ENCODE results near the gene KRTAP9-8. TPM values are rescaled to one million over a fixed set of nuclear protein-coding genes. Genes with fewer than 3 reads are reported as not detected.
"Not testable (repeated sequence)": the region's sequence is repeated elsewhere in the genome, so short reads cannot be mapped to it uniquely, and the experiment has no call there.

The KRTAP9-8 gene, protein sequence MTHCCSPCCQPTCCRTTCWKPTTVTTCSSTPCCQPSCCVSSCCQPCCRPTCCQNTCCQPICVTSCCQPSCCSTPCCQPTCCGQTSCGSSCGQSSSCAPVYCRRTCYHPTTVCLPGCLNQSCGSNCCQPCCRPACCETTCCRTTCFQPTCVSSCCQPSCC
- total RNA-seq = not detected in 2 replicates

DNA sequence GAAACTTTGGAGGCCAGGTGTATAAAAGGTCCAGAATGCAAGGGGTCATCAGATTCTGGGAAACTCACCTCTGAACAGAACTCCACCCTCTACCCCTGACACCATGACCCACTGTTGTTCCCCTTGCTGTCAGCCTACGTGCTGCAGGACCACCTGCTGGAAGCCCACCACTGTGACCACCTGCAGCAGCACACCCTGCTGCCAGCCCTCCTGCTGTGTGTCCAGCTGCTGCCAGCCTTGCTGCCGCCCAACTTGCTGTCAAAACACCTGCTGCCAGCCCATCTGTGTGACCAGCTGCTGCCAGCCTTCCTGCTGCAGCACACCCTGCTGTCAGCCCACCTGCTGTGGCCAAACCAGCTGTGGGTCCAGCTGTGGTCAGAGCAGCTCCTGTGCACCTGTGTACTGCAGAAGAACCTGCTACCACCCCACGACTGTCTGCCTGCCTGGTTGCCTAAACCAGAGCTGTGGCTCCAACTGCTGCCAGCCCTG lies at the start of gene KRTAP9-8:
KRTAP9-8 (plus strand) TSS at position 51 of the 489 bp plus-strand sequence; CDS start at position 104, 53 bp downstream.
- not testable (repeated sequence) for DNase-seq (ENCODE audit: low read depth in 2 of 2)

- DNase-seq (ENCODE audit: low read depth in 2 of 2) = not testable (repeated sequence)
Observed at GRCh38 chr17:41189837-41190318, 47.9 kb upstream of the KRTAP9-8 start, which contains the start of gene KRTAP9-1. KRTAP9-1 (plus strand) TSS chr17:41189887; CDS start chr17:41189887, 0 bp downstream.

DNA sequence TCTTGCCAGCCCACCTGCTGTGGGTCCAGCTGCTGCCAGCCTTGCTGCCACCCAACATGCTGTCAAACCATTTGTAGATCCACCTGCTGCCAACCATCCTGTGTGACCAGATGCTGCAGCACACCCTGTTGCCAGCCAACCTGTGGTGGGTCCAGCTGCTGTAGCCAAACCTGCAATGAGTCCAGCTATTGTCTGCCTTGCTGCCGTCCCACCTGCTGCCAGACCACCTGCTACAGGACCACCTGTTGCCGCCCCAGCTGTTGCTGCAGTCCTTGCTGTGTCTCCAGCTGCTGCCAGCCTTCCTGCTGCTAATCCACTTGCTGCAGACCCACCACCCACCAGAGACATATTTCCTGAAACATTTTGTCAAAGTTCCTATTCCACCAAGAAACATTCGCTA lies 47.5 kb upstream of the KRTAP9-8 start:
- no peak for DNase-seq (ENCODE audit: low read depth in 2 of 2)

GRCh38 chr17:41196068-41196467 lies 41.7 kb upstream of the KRTAP9-8 start:
- DNase-seq (ENCODE audit: low read depth in 2 of 2) = no peak

GRCh38 chr17:41199421-41200078 lies 38.2 kb upstream of the KRTAP9-8 start:
- no peak for DNase-seq (ENCODE audit: low read depth in 2 of 2)

GRCh38 chr17:41211845-41212466 lies 25.8 kb upstream of the KRTAP9-8 start:
- DNase-seq (ENCODE audit: low read depth in 2 of 2) = no peak

GRCh38 chr17:41212524-41213169 lies 25.2 kb upstream of the KRTAP9-8 start:
- no peak for DNase-seq (ENCODE audit: low read depth in 2 of 2)

- DNase-seq (ENCODE audit: low read depth in 2 of 2) = no peak
Observed at GRCh38 chr17:41215681-41216080, 22.1 kb upstream of the KRTAP9-8 start.

GRCh38 chr17:41223821-41224220 lies 14.0 kb upstream of the KRTAP9-8 start:
- DNase-seq (ENCODE audit: low read depth in 2 of 2) = no peak

- DNase-seq (ENCODE audit: low read depth in 2 of 2) = no peak
Observed at GRCh38 chr17:41226051-41226450, 11.7 kb upstream of the KRTAP9-8 start.

DNA sequence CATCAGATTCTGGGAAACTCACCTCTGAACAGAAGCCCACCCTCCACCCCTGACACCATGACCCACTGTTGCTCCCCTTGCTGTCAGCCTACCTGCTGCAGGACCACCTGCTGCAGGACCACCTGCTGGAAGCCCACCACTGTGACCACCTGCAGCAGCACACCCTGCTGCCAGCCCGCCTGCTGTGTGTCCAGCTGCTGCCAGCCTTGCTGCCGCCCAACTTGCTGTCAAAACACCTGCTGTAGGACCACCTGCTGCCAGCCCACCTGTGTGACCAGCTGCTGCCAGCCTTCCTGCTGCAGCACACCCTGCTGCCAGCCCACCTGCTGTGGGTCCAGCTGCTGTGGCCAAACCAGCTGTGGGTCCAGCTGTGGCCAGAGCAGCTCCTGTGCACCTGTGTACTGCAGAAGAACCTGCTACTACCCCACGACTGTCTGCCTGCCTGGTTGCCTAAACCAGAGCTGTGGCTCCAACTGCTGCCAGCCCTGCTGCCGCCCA lies 11.2 kb upstream of the KRTAP9-8 start, which contains the start of gene KRTAP9-2:
KRTAP9-2 (plus strand) TSS at position 51 of the 498 bp plus-strand sequence; CDS start at position 58, 7 bp downstream.
- not testable (repeated sequence) for DNase-seq (ENCODE audit: low read depth in 2 of 2)

DNA sequence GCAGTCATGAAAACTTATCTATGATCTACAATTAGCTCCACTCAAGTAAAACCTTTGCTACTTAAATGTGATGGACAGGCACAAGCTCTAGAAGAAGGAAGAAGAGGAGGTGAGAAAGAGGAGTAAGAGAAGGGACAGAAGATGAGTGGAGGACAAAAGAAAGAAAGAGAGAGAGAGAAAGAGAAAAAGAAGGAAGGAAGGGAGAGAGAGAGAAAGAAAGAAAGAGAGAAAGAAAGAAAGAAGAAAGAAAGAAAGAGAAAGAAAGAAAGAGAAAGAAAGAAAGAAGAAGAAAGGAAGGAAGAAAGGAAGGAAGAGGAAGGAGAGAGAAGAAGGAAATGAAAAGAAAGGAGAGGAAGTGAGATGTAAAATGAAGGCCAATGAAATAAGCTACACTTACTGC lies 7.7 kb upstream of the KRTAP9-8 start:
- DNase-seq (ENCODE audit: low read depth in 2 of 2) = no peak

DNA sequence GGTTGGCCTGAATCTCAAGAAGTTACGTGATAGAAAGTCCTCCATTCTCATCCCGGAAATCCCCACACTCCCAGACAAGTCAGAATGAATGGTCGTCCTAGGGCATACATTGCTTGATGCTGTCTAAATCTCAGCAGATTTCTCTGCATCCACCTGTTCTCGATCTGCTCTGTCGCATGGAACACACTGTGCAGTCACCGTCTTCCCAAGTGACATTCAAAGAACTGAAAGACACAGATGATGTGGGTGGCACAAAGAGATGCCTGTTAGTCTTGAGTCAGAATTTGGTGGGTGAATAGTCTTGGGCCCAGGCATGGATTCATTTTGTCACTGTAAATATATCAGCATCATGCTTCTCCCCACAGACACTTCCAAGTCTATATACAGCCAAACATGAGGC lies 6.1 kb upstream of the KRTAP9-8 start:
- no peak for DNase-seq (ENCODE audit: low read depth in 2 of 2)

DNA sequence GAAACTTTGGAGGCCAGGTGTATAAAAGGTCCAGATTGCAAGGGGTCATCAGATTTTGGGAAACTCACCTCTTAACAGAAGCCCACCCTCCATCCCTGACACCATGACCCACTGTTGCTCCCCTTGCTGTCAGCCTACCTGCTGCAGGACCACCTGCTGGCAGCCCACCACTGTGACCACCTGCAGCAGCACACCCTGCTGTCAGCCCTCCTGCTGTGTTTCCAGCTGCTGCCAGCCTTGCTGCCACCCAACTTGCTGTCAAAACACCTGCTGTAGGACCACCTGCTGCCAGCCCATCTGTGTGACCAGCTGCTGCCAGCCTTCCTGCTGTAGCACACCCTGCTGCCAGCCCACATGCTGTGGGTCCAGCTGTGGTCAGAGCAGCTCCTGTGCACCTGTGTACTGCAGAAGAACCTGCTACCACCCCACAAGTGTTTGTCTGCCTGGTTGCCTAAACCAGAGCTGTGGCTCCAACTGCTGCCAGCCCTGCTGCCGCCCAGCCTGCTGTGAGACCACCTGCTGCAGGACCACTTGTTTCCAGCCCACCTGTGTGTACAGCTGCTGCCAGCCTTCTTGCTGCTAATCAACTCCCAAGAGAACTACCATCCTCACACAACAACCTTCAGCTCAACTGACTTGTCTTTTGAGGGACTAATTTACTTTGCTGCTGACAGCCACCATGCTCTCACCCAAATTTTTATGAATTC lies 5.2 kb upstream of the KRTAP9-8 start, which contains the start of gene KRTAP9-3:
KRTAP9-3 (plus strand) TSS at position 51 of the 707 bp plus-strand sequence; CDS start at position 104, 53 bp downstream.
- DNase-seq (ENCODE audit: low read depth in 2 of 2) = not testable (repeated sequence)

GRCh38 chr17:41237116-41237515 lies 683 bp upstream of the KRTAP9-8 start:
- DNase-seq (ENCODE audit: low read depth in 2 of 2) = not testable (repeated sequence)

DNA sequence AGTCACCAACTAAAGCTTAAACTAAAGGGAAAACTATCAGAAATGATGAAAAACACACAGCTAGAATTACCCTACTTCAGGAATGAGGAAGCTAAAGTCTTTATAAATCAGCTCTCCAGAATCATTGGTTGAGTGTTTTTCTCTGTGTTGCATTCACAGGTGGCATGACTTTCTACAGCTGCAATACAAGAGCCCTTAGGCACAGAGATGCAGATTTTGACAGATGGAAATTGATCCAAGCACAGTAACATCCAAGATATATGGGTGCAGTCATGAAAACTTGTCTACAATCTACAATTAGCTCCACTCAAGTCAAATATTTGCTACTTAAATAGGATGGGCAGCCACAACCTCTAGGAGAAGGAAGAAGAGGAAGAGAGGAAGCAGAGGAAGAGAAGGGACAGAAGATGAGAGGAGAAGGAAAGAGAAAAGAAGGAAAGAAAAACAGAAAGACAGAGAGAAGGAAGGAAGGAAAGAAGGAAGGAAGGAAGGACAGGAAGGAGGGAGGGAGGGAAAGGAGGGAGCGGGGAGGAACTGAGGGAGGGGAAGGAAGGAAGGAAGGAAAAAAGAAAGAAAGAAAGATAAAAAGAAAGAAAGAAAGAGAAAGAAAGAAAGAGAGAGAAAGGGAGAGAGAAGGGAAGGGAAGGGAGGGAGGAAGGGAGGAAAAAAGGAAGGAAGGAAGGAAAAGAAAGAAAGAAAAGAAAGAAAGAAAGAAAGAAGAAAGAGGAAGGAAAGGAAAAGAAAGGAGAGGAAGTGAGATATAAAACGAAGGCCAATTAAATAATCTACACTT lies 9.4 kb downstream of the KRTAP9-8 start:
- not testable (repeated sequence) for DNase-seq (ENCODE audit: low read depth in 2 of 2)

GRCh38 chr17:41249637-41250240 lies 11.9 kb downstream of the KRTAP9-8 start, which contains the start of gene KRTAP9-4:
KRTAP9-4 (plus strand) TSS chr17:41249687; CDS start chr17:41249721, 34 bp downstream.
- not testable (repeated sequence) for DNase-seq (ENCODE audit: low read depth in 2 of 2)

- DNase-seq (ENCODE audit: low read depth in 2 of 2) = no peak
Observed at GRCh38 chr17:41251261-41251660, 13.5 kb downstream of the KRTAP9-8 start.

GRCh38 chr17:41254861-41255260 lies 17.1 kb downstream of the KRTAP9-8 start:
- DNase-seq (ENCODE audit: low read depth in 2 of 2) = no peak

Measured in dermis microvascular lymphatic vessel endothelial cell (primary cell).